A673 (cell line): Measurements from ENCODE around the gene PLOD3. TPM values are rescaled to one million over a fixed set of nuclear protein-coding genes. Genes with fewer than 3 reads are reported as not detected.

Experiments
- BruUV-seq: library from RNA; stranded (reverse); fragments of 400-500 nt; replicated peaks from 2 replicates; lab custom pipeline; 2021; lab: Mats Ljungman, UMichigan
- CTCF ChIA-PET: fragments of 300-600 bp; sonication (Branson Sonifier 250); formaldehyde crosslinking; loops from one replicate; lab custom pipeline; 2022; ENCODE audit warnings: antibody characterized with exemption; lab: Charles Lee
- POLR2A ChIA-PET: fragments of 300-600 bp; sonication (Branson Sonifier 250); formaldehyde crosslinking; loops from one replicate; lab custom pipeline; 2022; ENCODE audit warnings: antibody characterized with exemption; ENCODE audit not compliant: low non-redundant PET; lab: Charles Lee
- DNase-seq: peaks from one replicate; pipeline ENCODE4 v3.0.0-alpha.2; 2015; ENCODE audit warnings: low spot score
- H3K27ac ChIP-seq: fragments of 200-600 bp; sonication (generic); 2 replicates; pipeline ENCODE4 v1.5.1; 2016; ENCODE audit warnings: mixed run types, low read depth, mild to moderate bottlenecking, mixed read lengths, antibody characterized with exemption, low read length; ENCODE audit not compliant: poor library complexity, severe bottlenecking
- H3K27me3 ChIP-seq: fragments of 200-600 bp; sonication (generic); replicated peaks from 2 replicates; pipeline ENCODE4 v1.6.1; 2017; ENCODE audit warnings: mixed run types, low read depth, mild to moderate bottlenecking, mixed read lengths, antibody characterized with exemption, low read length; ENCODE audit not compliant: insufficient read depth, poor library complexity
- H3K36me3 ChIP-seq: fragments of 200-600 bp; sonication (generic); 2 replicates; pipeline ENCODE4 v1.6.1; 2016; ENCODE audit warnings: mixed run types, mild to moderate bottlenecking, mixed read lengths, antibody characterized with exemption, low read length; ENCODE audit not compliant: insufficient read depth, poor library complexity, severe bottlenecking
- H3K4me1 ChIP-seq: fragments of 200-600 bp; sonication (generic); 2 replicates; pipeline ENCODE4 v1.6.1; 2017; ENCODE audit warnings: mixed run types, mild to moderate bottlenecking, mixed read lengths, antibody characterized with exemption, low read length; ENCODE audit not compliant: insufficient read depth, poor library complexity, severe bottlenecking
- H3K4me3 ChIP-seq: fragments of 200-600 bp; sonication (generic); 2 replicates; pipeline ENCODE4 v1.5.1; 2016; ENCODE audit warnings: low read depth, mixed run types, mild to moderate bottlenecking, mixed read lengths, low read length; ENCODE audit not compliant: poor library complexity, severe bottlenecking
- H3K9me3 ChIP-seq: fragments of 200-600 bp; sonication (generic); 2 replicates; pipeline ENCODE4 v1.6.1; 2016; ENCODE audit warnings: mixed run types, low read depth, mild to moderate bottlenecking, mixed read lengths, antibody characterized with exemption, low read length; ENCODE audit not compliant: poor library complexity, severe bottlenecking
- CTCF ChIP-seq: fragments of 300-800, 200-600 bp; sonication (generic); conservative IDR thresholded peaks from 2 replicates; pipeline ENCODE4 v1.5.1; 2017; ENCODE audit warnings: low read depth, mild to moderate bottlenecking, antibody characterized with exemption, low read length, moderate library complexity, mixed read lengths
- EZH2 ChIP-seq: fragments of 200-600 bp; sonication (generic); IDR thresholded peaks from 2 replicates; pipeline ENCODE4 v1.6.1; 2017; ENCODE audit warnings: borderline replicate concordance, low read depth, mild to moderate bottlenecking, mixed read lengths, antibody characterized with exemption, low read length; ENCODE audit not compliant: poor library complexity, severe bottlenecking
- intact Hi-C: fragments of 100-400 bp; cut with micrococcal nuclease; formaldehyde crosslinking; loops from one replicate; pipeline ENCODE4 v1.10.0; 2022; ENCODE audit not compliant: unreplicated experiment
- total RNA-seq: library from RNA; stranded (reverse); gene quantifications from 2 replicates; pipeline ENCODE4 v1.2.3, GENCODE V29; 2021

The PLOD3 gene
- total RNA-seq, 1 experiment from 2014 or later = 84.1 TPM

- no peaks in the 10 kb centered on the region for H3K9me3 ChIP-seq
- H3K4me3 ChIP-seq = no peak overlapping the region
- DNase-seq = no peak
- no peaks in the 10 kb centered on the region for H3K4me1 ChIP-seq
- no TSS peak for BruUV-seq
- H3K27me3 ChIP-seq = no peaks in the 10 kb centered on the region
- POLR2A ChIA-PET = no interaction called here
- TF ChIP-seq CTCF (no peak), EZH2 (no peak)
- intact Hi-C loops = loop anchor here (10.0 kb wide), 1 partner anchor 301 kb away; the partner anchor contains the start of gene ACHE
- H3K27ac ChIP-seq = no peak overlapping the region
- CTCF ChIA-PET = interaction anchor here (0.6 kb wide), 1 partner anchor 106 kb away, joined by 6 read pairs; no protein-coding TSS in a partner anchor
- no peaks in the 10 kb centered on the region for H3K36me3 ChIP-seq
These were observed 21.5 kb downstream of the PLOD3 start for GRCh38 chr7:101195884-101196283.

- no peaks in the 10 kb centered on the region for H3K36me3 ChIP-seq
- no peak overlapping the region for H3K27ac ChIP-seq
- H3K4me1 ChIP-seq = no peaks in the 10 kb centered on the region
- no TSS peak for BruUV-seq
- no peak overlapping the region for H3K4me3 ChIP-seq
- no peaks in the 10 kb centered on the region for H3K9me3 ChIP-seq
- no peaks in the 10 kb centered on the region for H3K27me3 ChIP-seq
- intact Hi-C loops = no loop called here
- POLR2A ChIA-PET = no interaction called here
- DNase-seq = no peak
- TF ChIP-seq EZH2 (no peak), CTCF (no peak)
- CTCF ChIA-PET = no interaction called here
These were observed 28.3 kb downstream of the PLOD3 start for GRCh38 chr7:101189109-101189508.

GRCh38 chr7:101186844-101187428 is 30.4 kb downstream of the PLOD3 start:
- no peaks in the 10 kb centered on the region for H3K27me3 ChIP-seq
- H3K27ac ChIP-seq = no peak overlapping the region
- no peaks in the 10 kb centered on the region for H3K9me3 ChIP-seq
- no peak overlapping the region for H3K4me3 ChIP-seq
- no peaks in the 10 kb centered on the region for H3K4me1 ChIP-seq
- POLR2A ChIA-PET = interaction anchor here (0.7 kb wide), 1 partner anchor 235 kb away, joined by 6 read pairs; no protein-coding TSS in a partner anchor
- no peak for DNase-seq
- TF ChIP-seq CTCF = no peak
- no peak for TF ChIP-seq EZH2
- BruUV-seq = no TSS peak
- no peaks in the 10 kb centered on the region for H3K36me3 ChIP-seq
- intact Hi-C loops = no loop called here
- CTCF ChIA-PET = interaction anchor here (0.7 kb wide), 1 partner anchor 276 kb away, joined by 3 read pairs; no protein-coding TSS in a partner anchor
